PC-9 (cell line): ENCODE measurements around the gene C3orf49.

Source experiments
- EZH2 ChIP-seq: fragments of 200-600 bp; sonication (generic); IDR thresholded peaks from 2 replicates; pipeline ENCODE4 v1.8.0; 2017; ENCODE audit warnings: antibody characterized with exemption, low read depth
- TF ChIP-seq, protein P1 (sequence below): fragments of 200-600 bp; sonication (generic); conservative IDR thresholded peaks from 2 replicates; pipeline ENCODE4 v1.6.1; 2017; ENCODE audit warnings: mixed run types, antibody characterized with exemption, mild to moderate bottlenecking, moderate library complexity

DNA sequence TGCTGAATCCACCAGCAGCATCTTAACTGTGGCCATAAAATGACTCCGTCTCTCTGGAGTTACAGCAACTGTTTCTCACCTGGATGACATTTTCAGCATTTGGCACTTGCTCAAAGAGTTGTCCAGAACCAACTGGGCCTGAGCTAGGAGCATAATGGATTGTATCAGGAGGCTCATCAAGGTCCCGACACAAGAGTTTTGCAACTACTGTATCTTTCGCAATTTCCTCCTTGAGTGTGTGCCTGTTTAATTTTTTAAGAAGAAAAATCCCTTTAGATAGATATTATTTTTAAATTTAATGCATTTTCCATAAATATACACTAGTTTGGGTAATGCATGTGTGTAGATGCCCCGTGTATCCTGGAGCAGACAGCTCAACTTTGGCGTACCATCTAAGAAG, 44.3 kb upstream of the C3orf49 start:
- TF ChIP-seq, protein P1, sequence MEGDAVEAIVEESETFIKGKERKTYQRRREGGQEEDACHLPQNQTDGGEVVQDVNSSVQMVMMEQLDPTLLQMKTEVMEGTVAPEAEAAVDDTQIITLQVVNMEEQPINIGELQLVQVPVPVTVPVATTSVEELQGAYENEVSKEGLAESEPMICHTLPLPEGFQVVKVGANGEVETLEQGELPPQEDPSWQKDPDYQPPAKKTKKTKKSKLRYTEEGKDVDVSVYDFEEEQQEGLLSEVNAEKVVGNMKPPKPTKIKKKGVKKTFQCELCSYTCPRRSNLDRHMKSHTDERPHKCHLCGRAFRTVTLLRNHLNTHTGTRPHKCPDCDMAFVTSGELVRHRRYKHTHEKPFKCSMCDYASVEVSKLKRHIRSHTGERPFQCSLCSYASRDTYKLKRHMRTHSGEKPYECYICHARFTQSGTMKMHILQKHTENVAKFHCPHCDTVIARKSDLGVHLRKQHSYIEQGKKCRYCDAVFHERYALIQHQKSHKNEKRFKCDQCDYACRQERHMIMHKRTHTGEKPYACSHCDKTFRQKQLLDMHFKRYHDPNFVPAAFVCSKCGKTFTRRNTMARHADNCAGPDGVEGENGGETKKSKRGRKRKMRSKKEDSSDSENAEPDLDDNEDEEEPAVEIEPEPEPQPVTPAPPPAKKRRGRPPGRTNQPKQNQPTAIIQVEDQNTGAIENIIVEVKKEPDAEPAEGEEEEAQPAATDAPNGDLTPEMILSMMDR = no peak
- TF ChIP-seq EZH2 = no peak
